GM21723 (cell line): ENCODE results near the gene EP400.
"Not testable (repeated sequence)": the region's sequence is repeated elsewhere in the genome, so short reads cannot be mapped to it uniquely, and the experiment has no call there.

Experiments used
- ATAC-seq: cut with Tn5 transposase; IDR thresholded peaks from one replicate; pipeline ENCODE4 v1.9.1; 2021; ENCODE audit warnings: mild to moderate bottlenecking, moderate library complexity; ENCODE audit not compliant: unreplicated experiment

The EP400 gene

GRCh38 chr12:132079695-132080094 lies 130.0 kb downstream of the EP400 start:
- no peak for ATAC-seq

DNA sequence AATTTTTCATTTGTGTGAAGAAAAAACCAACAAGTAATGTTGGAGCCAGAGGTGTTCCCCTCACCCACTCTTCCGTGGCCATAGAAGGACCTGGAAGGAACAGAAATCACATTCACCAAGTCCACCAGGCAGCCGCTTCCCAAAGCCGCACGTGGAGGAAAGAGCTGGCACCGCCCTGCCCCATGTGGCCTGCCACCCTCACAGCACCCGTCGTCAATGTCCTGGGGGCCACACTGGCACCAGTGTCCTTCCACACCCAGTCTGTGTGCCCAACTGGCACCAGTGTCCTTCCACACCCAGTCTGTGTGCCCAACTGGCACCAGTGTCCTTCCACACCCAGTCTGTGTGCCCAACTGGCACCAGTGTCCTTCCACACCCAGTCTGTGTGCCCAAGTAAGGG lies 130.8 kb downstream of the EP400 start:
- not testable (repeated sequence) for ATAC-seq

DNA sequence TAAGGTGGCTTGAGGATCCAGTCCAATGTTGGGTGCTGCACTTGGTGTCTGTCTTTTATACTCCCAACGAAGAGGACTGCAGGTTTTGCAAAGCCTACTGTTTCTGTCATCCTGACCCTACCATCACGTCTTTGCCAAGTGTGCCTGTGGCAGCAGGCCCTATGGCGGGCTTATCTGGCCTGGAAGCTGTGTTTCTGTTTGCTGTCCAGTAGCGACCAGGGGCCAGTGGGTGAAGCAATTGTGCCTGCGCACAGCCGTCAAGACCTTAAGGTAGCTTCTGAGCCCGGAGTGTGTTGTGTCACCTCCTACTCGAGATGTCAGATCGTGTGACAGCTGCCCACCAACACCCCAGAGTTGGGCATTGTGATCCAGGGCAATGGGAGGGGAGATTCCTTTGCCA lies 131.7 kb downstream of the EP400 start:
- no peak for ATAC-seq

GRCh38 chr12:132083614-132083940 lies 133.8 kb downstream of the EP400 start:
- ATAC-seq: no peak

- ATAC-seq: peak; percentile 81
Observed at GRCh38 chr12:132083941-132084620, 134.3 kb downstream of the EP400 start.

DNA sequence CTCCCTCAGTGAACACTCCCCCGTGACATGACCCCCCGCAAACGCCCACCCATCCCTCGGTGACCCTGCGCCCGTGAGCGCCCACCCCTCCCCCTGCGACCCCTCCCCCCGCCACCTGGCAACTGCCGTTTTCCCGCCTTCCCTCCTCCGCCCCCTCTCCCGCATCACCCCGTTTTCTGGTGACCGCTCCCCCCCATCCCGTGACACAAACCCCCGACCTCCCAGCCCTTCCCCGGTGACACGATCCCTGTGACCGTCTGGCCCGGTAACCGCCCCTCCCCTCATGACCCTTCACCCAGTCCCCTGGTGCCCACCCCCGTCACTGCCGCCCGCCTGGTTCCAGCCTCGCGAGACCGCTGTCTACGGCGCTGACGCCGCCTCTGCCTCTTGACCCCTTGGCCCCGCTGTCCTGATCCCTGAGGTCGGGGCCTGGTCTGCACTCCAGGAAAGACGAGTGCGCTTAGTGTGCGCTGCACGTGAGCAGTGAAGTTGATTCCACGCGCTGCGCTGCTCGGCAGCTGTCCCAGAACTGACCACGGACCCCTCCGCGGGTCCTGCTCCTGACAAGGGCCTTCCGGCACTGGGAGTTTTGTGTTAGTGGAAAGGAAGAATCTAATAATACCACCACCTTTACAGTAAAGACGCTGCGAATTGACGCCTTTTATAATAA lies 135.0 kb downstream of the EP400 start:
- peak; percentile 37 for ATAC-seq

DNA sequence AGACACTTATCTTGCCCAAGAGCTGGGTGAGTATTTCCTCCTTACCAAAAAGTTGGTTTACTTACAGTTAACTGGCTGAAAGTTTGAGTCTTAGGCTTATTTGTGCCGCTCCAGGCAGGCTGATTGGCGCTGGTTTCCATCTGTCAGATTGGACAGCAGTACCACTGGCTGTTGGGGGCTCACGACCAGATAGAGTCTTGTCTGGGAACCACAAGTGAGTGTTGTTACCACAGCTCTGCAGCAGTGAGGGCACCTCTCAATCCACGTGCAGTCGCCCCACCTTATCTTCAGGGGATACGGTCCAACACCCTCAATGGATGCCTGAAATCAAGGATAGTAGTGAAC lies 135.5 kb downstream of the EP400 start:
- ATAC-seq: no peak

DNA sequence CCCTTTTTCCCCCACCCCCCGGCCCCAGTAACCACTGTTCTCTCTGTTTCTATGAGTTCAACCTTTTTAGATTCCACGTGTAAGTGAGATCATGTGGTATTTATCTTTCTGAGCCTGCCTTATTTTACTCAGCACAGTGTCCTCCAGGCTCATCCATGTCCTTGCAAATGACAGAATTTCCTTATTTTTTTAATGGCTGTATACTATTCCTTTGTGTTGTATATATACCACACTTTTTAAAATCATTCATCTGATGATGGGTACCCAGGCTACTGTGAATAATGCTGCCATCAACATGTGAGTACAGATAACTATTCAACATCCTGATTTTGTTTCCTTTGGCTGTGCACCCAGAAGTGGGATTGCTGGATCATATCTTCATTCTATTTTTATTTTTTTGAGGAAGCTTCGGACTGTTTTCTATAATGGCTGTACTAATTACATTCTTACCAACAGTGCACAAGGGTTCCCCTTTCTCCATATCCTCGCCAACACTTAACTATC lies 139.7 kb downstream of the EP400 start:
- no peak for ATAC-seq

GRCh38 chr12:132094269-132094891 lies 144.6 kb downstream of the EP400 start:
- ATAC-seq: no peak

DNA sequence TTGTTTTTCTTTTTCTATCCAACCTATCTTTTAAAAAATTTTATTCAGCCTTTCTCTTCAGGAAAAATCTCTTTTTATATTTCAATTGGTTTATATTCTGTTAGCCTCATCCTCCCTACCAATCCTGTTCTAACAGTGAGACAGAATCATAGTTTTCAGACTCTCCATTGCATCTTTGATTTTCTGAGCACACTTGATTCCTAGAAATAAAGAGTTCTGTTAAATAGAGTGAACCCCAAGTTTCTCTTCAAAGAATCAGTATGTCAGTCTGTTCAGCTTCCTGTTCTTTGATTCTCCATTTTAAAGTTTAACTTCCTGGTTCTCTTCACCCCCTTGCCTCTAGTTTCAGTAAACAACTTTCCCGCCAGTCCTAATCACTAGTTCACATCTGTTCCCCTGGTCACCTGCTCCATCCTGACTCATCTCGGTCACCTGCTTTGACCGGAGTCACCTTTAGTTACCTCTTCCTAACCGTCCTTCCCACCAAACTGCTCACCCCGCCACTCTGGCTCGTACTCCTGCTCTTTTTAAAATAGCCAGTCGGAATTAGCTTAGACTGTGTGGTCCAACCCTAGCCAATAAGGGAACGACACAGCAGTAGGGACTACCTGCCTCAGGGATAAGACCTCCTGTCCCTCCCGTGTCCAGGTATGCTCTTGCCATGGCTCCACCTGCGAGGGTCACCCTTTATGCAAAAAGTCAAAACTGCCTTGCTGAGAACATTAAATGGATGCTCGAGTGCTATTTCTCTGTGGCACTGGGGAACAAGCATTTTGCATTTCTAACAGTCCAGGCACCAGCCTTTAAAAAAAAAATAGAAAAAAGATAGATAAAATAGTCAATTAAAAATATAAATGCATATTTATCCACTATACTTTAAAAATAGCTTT lies 146.0 kb downstream of the EP400 start:
- ATAC-seq: no peak

DNA sequence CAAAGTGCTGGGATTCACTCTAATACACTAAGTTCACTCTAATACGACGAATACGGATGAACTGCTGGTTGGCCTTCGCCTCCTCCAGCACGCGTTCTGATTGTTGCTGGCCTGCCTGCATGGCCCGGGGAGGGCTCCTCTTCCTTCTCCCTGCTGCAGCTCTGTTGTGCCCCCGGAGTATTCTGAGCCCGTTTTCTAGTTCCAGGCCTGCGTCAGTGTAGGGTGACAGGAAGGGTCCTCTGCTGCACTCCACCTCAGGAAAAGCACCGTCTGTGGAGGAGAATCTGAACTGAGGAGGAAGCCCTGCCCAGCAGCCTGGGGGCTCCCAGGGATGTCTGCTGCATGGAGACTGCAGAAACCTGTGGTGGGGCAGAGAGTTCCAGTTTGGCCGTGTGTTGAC lies 150.0 kb downstream of the EP400 start:
- ATAC-seq: no peak

- ATAC-seq: no peak
Observed at GRCh38 chr12:132100306-132101065, 150.7 kb downstream of the EP400 start.

- ATAC-seq: no peak
Observed at GRCh38 chr12:132102297-132102696, 152.6 kb downstream of the EP400 start.

- ATAC-seq: not testable (repeated sequence)
Observed at GRCh38 chr12:132103072-132103471, 153.3 kb downstream of the EP400 start.

DNA sequence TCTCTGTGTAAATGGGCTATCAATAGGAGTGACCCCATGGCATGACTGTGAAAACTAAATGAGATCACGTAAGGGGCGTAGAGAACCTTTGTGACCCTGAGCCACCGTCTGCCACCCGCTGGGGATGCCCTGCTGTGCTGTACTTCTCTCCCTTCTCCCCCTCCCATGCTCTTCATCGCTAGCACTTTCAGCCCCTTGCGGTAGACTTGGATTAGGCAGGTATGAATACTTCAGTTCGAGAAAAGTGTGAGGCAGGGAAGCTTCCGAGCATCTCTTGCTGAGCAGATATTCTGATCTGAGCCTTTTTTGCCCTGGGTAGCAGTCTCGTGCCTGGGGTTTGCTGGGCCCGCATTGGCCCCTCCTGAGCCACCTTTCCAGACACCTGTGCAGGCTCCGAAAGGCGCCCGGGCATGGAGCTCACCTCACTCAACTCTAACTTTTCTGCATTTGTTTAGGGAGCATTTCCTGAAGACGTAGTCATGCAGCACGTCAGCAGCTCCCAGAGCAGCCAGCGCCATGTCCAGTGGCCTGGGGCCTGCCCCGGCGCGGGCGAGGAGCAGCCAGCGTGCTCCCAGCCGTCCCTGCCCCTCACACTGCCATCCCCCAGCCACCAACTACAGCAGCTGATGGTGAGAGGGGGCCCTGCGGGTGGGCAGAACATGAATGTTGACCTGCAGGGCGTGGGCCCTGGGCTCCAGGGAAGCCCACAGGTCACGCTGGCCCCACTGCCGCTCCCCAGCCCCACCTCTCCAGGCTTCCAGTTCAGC lies 154.0 kb downstream of the EP400 start:
- no peak for ATAC-seq

DNA sequence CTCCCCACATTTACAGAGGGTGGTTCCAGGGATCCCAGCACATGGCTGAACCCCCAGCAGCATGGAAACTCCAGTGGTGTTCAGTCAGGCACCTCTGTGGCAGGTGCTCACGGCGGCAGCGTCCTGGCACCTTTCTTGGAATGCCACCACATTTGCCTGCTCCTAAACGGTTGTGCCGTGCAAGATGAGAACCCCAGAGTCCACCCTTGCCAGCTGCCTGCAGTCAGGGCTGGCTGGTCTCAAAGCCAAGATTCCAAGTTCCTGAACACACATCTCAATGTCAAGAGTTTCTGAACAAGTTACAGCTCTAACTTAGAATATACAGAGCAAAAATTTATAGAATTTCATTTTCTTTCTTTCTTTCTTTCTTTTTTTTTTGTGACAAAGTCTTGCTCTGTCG lies 155.7 kb downstream of the EP400 start:
- ATAC-seq: no peak

GRCh38 chr12:132106921-132107320 lies 157.2 kb downstream of the EP400 start:
- ATAC-seq: no peak

- no peak for ATAC-seq
Observed at GRCh38 chr12:132108211-132108832, 158.6 kb downstream of the EP400 start.

GRCh38 chr12:132109741-132110140 lies 160.0 kb downstream of the EP400 start:
- ATAC-seq: no peak
